ENCODE results near the gene PDE6A. TPM values are rescaled to one million over a fixed set of nuclear protein-coding genes. Genes with fewer than 3 reads are reported as not detected.

PDE6A gene
- total and polyA plus RNA-seq, 12 donors, result 0.14 to 1.6 (median 0.86) TPM

GRCh38 chr5:149898811-149899210 lies 45.8 kb downstream of the PDE6A start:
- H3K4me3 ChIP-seq, result no peak overlapping the region
- H3K4me1 ChIP-seq (replicated peaks in 1 of 2), result peaks cover 7 to 9% of the 10 kb centered on the region in 2 donors
- 94 to 100% (median 97%) methylated on average over 1 of the region's 1 CpG for WGBS, 4 donors
- no peaks in the 10 kb centered on the region for H3K9me3 ChIP-seq (replicated peaks in 1 of 3)
- no peak overlapping the region for H3K27ac ChIP-seq
- H3K36me3 ChIP-seq (replicated peaks in 1 of 2), result no peaks in the 10 kb centered on the region
- no peaks in the 10 kb centered on the region for H3K27me3 ChIP-seq
- no peak for DNase-seq
- intact Hi-C loops (cut with DNase I), result no loop called here
- no peak for TF ChIP-seq POLR2A (IDR thresholded peaks at IDR 0.05)

- peaks cover 7 to 9% of the 10 kb centered on the region in 2 donors for H3K4me1 ChIP-seq (replicated peaks in 1 of 2)
- H3K27me3 ChIP-seq, result no peaks in the 10 kb centered on the region
- H3K9me3 ChIP-seq (replicated peaks in 1 of 3), result no peaks in the 10 kb centered on the region
- no peaks in the 10 kb centered on the region for H3K36me3 ChIP-seq (replicated peaks in 1 of 2)
- no peak for TF ChIP-seq CTCF (IDR thresholded peaks at IDR 0.05)
- TF ChIP-seq POLR2A (IDR thresholded peaks at IDR 0.05), result peak in 1 of 2 donors; percentile 35
- peak in 2 of 7 donors; percentile 26 to 43 for DNase-seq
- H3K4me3 ChIP-seq, result no peak overlapping the region
- H3K27ac ChIP-seq, result peak overlapping the region in 1 of 5 donors; percentile 49
- WGBS, 4 donors, result 48 to 59% (median 55%) methylated on average over 7 of the region's 7 CpGs
- intact Hi-C loops (cut with DNase I), result no loop called here
Measured at GRCh38 chr5:149895416-149896345, 48.9 kb downstream of the PDE6A start.

DNA sequence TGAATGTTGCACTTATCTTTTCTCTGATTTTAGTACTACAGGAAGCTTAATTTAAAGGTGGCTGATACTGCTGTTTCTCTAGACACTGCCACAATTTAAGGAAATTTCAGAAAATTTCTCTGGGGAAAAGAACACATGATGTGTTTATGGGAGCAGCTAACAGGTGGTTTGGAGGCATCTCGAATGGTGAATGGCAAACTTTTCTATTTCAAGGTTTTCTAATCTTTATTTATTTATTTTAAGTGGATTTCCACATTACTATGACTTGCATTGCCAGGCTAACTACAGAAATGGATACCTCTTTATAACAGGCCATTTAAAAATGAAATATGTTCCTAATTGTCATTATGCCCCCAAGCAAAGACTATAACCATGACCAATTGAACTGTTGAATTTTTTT lies 50.4 kb downstream of the PDE6A start:
- DNase-seq, result no peak
- Histone ChIP-seq H3K36me3 (replicated peaks in 1 of 2) (no peaks in the 10 kb centered on the region), H3K4me3 (no peak overlapping the region), H3K27ac (no peak overlapping the region), H3K4me1 (replicated peaks in 1 of 2) (peaks cover 7 to 9% of the 10 kb centered on the region in 2 donors), H3K27me3 (no peaks in the 10 kb centered on the region), H3K9me3 (replicated peaks in 1 of 3) (no peaks in the 10 kb centered on the region)
- intact Hi-C loops (cut with DNase I), result no loop called here
- TF ChIP-seq POLR2A (IDR thresholded peaks at IDR 0.05), result no peak
- no peak for TF ChIP-seq CTCF (IDR thresholded peaks at IDR 0.05)
- WGBS, 4 donors, result 79 to 88% (median 84%) methylated on average over 1 of the region's 1 CpG

DNA sequence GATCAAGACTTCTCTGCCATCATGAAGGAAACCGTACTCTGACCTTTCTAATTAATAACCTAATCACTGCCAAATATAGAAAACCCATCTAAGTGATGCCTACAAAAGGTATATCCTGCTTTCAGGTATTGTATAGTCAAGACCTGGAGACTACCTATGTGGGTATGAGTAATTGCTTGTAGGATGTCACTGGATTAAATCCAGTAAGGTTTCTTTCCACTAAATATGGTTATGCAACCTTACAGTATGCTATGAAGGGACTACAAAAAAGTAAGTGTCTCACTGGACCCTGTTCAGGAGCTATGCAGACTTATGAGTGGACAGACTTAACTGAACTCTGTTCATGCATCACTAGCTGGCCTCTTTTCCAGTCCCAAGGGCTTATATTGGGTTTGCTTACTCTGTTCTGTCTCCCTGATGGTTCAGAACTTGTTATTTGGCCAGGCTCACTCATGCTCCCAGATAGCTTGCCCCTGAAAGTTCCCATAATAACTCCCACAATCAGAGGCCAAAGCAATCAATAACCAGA lies 51.1 kb downstream of the PDE6A start:
- no peak for DNase-seq
- WGBS, 4 donors, result 82 to 100% (median 94%) methylated on average over 1 of the region's 1 CpG
- TF ChIP-seq CTCF (IDR thresholded peaks at IDR 0.05) (no peak), POLR2A (IDR thresholded peaks at IDR 0.05) (no peak)
- Histone ChIP-seq H3K4me3 (no peak overlapping the region), H3K27me3 (no peaks in the 10 kb centered on the region), H3K9me3 (replicated peaks in 1 of 3) (no peaks in the 10 kb centered on the region), H3K27ac (peak overlapping the region in 1 of 5 donors; percentile 16), H3K4me1 (replicated peaks in 1 of 2) (peaks cover 7 to 9% of the 10 kb centered on the region in 2 donors), H3K36me3 (replicated peaks in 1 of 2) (no peaks in the 10 kb centered on the region)
- intact Hi-C loops (cut with DNase I), result no loop called here

All from adrenal gland (tissue), 12 donors.